Measurements from ENCODE around the gene MRPS12. TPM values are rescaled to one million over a fixed set of nuclear protein-coding genes. Genes with fewer than 3 reads are reported as not detected.

The MRPS12 gene
- total and polyA plus RNA-seq, 2 of the 13 experiments (the other 11 are each of a cell fraction or from before 2014, with no cell fraction given), result 27.5 to 54.8 TPM

- TF ChIP-seq, protein P1, sequence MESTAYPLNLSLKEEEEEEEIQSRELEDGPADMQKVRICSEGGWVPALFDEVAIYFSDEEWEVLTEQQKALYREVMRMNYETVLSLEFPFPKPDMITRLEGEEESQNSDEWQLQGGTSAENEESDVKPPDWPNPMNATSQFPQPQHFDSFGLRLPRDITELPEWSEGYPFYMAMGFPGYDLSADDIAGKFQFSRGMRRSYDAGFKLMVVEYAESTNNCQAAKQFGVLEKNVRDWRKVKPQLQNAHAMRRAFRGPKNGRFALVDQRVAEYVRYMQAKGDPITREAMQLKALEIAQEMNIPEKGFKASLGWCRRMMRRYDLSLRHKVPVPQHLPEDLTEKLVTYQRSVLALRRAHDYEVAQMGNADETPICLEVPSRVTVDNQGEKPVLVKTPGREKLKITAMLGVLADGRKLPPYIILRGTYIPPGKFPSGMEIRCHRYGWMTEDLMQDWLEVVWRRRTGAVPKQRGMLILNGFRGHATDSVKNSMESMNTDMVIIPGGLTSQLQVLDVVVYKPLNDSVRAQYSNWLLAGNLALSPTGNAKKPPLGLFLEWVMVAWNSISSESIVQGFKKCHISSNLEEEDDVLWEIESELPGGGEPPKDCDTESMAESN (CRISPR knock-in tag; conservative IDR thresholded peaks at IDR 0.05), result no peak
- TF ChIP-seq MLXIP (CRISPR knock-in tag; IDR thresholded peaks at IDR 0.05; ENCODE audit: borderline replicate concordance) (no peak), ZNF616 (CRISPR knock-in tag; IDR thresholded peaks at IDR 0.05; ENCODE audit: low read depth) (no peak), REXO4 (CRISPR knock-in tag; IDR thresholded peaks at IDR 0.05; ENCODE audit: borderline replicate concordance) (no peak), ZMYM2 (CRISPR knock-in tag; IDR thresholded peaks at IDR 0.05) (no peak), NR0B2 (CRISPR knock-in tag; IDR thresholded peaks at IDR 0.05) (no peak), ZEB1 (IDR thresholded peaks at IDR 0.05; ENCODE audit: insufficient replicate concordance, low read depth) (no peak), E2F5 (CRISPR knock-in tag; conservative IDR thresholded peaks at IDR 0.05) (no peak), TAF15 (IDR thresholded peaks at IDR 0.05; ENCODE audit: low read depth, low read length, poor library complexity, severe bottlenecking) (no peak), SSRP1 (CRISPR knock-in tag; IDR thresholded peaks at IDR 0.05) (no peak), ATF6 (CRISPR knock-in tag; conservative IDR thresholded peaks at IDR 0.05) (no peak), NR2C2 (CRISPR knock-in tag; IDR thresholded peaks at IDR 0.05; ENCODE audit: borderline replicate concordance) (no peak), ZNF501 (CRISPR knock-in tag; IDR thresholded peaks at IDR 0.05) (no peak)
- TF ChIP-seq, protein P2, sequence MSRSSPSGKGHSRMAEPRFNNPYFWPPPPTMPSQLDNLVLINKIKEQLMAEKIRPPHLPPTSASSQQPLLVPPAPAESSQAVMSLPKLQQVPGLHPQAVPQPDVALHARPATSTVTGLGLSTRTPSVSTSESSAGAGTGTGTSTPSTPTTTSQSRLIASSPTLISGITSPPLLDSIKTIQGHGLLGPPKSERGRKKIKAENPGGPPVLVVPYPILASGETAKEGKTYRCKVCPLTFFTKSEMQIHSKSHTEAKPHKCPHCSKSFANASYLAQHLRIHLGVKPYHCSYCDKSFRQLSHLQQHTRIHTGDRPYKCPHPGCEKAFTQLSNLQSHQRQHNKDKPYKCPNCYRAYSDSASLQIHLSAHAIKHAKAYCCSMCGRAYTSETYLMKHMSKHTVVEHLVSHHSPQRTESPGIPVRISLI (CRISPR knock-in tag; IDR thresholded peaks at IDR 0.05; ENCODE audit: borderline replicate concordance), result no peak
These were observed 1.9 kb downstream of the MRPS12 start (continued) for GRCh38 chr19:38932425-38933179.
